GM21381 (cell line): Measurements from ENCODE around the gene IL17B.

ENCODE experiments used
- ATAC-seq: cut with Tn5 transposase; IDR thresholded peaks from one replicate; pipeline ENCODE4 v1.9.1; 2021; ENCODE audit warnings: mild to moderate bottlenecking, moderate library complexity; ENCODE audit not compliant: unreplicated experiment

The IL17B gene

GRCh38 chr5:149325894-149326293 lies 53.2 kb downstream of the IL17B start:
- no peak for ATAC-seq

GRCh38 chr5:149325166-149325735 lies 53.8 kb downstream of the IL17B start:
- no peak for ATAC-seq

GRCh38 chr5:149324641-149325040 lies 54.5 kb downstream of the IL17B start:
- no peak for ATAC-seq
